Activated CD4-positive, alpha-beta T cell treated with anti-CD3 and anti-CD28 coated beads for 36 hours (primary cell): ENCODE measurements around the gene SGIP1. TPM values are rescaled to one million over a fixed set of nuclear protein-coding genes. Genes with fewer than 3 reads are reported as not detected.
A peak's percentile ranks its signal among the peaks of the same experiment; 100 is the strongest.

ENCODE experiments used
- ATAC-seq: fragments of 200-7000 bp; cut with Tn5 transposase; one replicate; pipeline ENCODE4 v1.10.0; 2021; ENCODE audit warnings: mild to moderate bottlenecking, moderate library complexity
- CTCF ChIA-PET: fragments of 350-600 bp; sonication (Branson Sonifier 250); formaldehyde crosslinking; loops from one replicate; lab custom pipeline; 2021; ENCODE audit warnings: antibody characterized with exemption; lab: Charles Lee
- POLR2A ChIA-PET: fragments of 350-600 bp; sonication (Branson Sonifier 250); formaldehyde crosslinking; loops from one replicate; lab custom pipeline; 2021; ENCODE audit warnings: antibody characterized with exemption, inconsistent platforms; lab: Charles Lee
- DNase-seq: peaks from one replicate; pipeline ENCODE4 v3.0.0-alpha.2; 2020
- H3K27ac Mint-ChIP-seq: one replicate; pipeline ENCODE4 v1.8.0; 2021; ENCODE audit warnings: mixed read lengths
- H3K27me3 Mint-ChIP-seq: one replicate; pipeline ENCODE4 v1.8.0; 2021; ENCODE audit warnings: mixed read lengths
- H3K36me3 Mint-ChIP-seq: one replicate; pipeline ENCODE4 v1.8.0; 2021; ENCODE audit warnings: low read depth, mixed read lengths
- H3K4me1 Mint-ChIP-seq: one replicate; pipeline ENCODE4 v1.8.0; 2021; ENCODE audit warnings: mixed read lengths
- H3K4me3 Mint-ChIP-seq: one replicate; pipeline ENCODE4 v1.8.0; 2021; ENCODE audit warnings: mild to moderate bottlenecking, moderate library complexity, mixed read lengths
- H3K9me3 Mint-ChIP-seq: one replicate; pipeline ENCODE4 v1.8.0; 2021; ENCODE audit warnings: low read depth, mixed read lengths
- intact Hi-C, 2 experiments: fragments of 100-400 bp; cut with DNase I in 1 of 2; cut with micrococcal nuclease in 1 of 2; formaldehyde crosslinking; loops; one replicate each; pipeline versions ENCODE4 v1.14.2 to v1.15.1; 2022 to 2024; cut with DNase I, micrococcal nuclease
- total RNA-seq, 2 experiments: library from RNA; stranded (reverse); gene quantifications; one replicate each; pipeline ENCODE4 v1.2.3, GENCODE V29; 2021

The SGIP1 gene
- total RNA-seq, 2 experiments from 2014 or later, result 0.02 to 0.05 TPM

DNA sequence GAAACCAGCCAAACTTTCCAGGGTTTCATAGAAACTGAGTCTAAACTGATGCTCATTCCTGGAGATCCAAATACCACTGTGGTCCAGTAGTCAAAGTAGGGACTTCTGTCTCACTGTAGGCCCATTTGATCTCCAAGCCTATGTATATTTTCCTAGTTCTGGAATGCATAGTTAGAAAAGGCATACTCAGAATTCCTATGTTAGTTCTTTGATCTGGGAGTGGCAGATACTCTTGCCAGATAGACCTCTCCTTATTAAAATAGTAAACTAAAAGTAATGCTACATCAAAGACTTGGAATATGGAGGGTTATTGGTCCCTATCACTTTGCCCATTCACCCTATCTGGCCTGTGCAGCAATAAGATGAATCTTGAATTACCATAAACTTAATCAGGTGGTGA lies 10.4 kb upstream of the SGIP1 start:
- Mint-ChIP-seq H3K9me3 (no peaks in the 10 kb centered on the region), H3K27me3 (peaks cover 3% of the 10 kb centered on the region), H3K4me3 (no peak overlapping the region), H3K36me3 (no peaks in the 10 kb centered on the region), H3K4me1 (no peaks in the 10 kb centered on the region), H3K27ac (no peak overlapping the region)
- intact Hi-C loops, result no loop called here
- POLR2A ChIA-PET, result no interaction called here
- ATAC-seq (no peak), DNase-seq (no peak)
- CTCF ChIA-PET, result no interaction called here

DNA sequence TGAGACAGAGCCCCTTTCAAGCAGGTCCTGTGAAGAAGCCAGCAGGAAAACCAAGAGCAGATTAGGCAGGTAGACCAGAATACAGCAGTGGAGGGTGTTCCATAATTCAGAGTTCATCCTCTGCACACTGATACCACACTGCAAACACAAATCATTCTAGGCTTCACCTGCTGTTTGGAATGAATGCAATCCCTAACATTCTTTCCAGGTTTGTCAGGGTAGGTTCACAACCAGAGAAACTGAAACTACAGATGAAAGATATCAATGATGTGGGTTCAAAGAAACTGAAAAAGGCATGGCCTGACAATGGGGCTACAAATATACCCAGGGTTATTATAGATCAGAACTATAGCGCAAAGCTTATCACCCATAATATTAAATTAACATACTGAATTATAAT lies 8.9 kb upstream of the SGIP1 start:
- ATAC-seq (no peak), DNase-seq (no peak)
- Mint-ChIP-seq H3K36me3 (no peaks in the 10 kb centered on the region), H3K4me3 (no peak overlapping the region), H3K27me3 (peaks cover 8% of the 10 kb centered on the region), H3K9me3 (no peaks in the 10 kb centered on the region), H3K27ac (no peak overlapping the region), H3K4me1 (no peaks in the 10 kb centered on the region)
- intact Hi-C loops, result no loop called here
- CTCF ChIA-PET, result no interaction called here
- POLR2A ChIA-PET, result no interaction called here

DNA sequence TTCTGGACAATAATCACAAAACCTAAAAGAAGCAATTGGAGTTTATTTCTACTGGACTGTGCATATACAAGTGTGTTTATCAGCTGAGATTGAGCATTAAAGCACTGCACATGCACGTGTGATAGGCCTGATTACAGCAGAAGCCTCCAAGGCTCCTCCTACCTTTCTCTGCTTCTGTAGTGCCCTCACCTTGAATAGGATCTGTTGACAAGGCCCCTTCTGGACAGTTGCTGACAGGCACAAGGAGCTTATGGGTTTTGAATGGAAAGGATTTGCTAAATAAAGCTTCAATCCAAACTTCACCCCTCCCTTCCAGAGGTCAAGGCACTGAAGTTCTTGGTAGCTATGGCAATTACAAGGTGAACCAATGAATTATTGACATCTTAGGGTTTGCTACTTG lies 7.9 kb upstream of the SGIP1 start:
- Mint-ChIP-seq H3K4me1 (no peaks in the 10 kb centered on the region), H3K27me3 (peaks cover 5% of the 10 kb centered on the region), H3K9me3 (no peaks in the 10 kb centered on the region), H3K36me3 (no peaks in the 10 kb centered on the region), H3K4me3 (no peak overlapping the region), H3K27ac (no peak overlapping the region)
- ChIA-PET POLR2A (no interaction called here), CTCF (interaction anchor here (0.7 to 1.1 kb wide), 2 partner anchors 10 to 1095 kb away, joined by 3 to 4 read pairs; no protein-coding TSS in a partner anchor)
- ATAC-seq (no peak), DNase-seq (no peak)
- intact Hi-C loops, result no loop called here

DNA sequence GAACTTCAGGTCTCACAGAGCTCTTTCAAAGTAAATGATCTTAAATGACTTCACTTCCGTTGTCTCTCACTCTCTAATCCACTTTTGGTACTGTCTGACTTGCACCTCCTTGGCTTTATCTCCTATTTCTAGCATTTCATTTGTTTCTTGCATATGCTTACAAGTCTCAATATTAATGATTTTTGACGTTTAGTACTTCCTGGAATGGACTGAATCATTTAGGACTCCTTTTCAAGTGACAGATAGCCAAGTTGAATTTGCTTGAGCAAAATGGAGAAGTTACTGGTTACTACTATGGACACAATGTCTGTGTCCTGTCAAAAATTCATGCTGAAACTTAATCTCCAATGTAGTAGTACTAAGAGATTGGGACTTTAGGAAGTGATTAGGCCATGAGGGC lies 7.0 kb upstream of the SGIP1 start:
- Mint-ChIP-seq H3K9me3 (no peaks in the 10 kb centered on the region), H3K36me3 (no peaks in the 10 kb centered on the region), H3K27ac (no peak overlapping the region), H3K4me1 (no peaks in the 10 kb centered on the region), H3K27me3 (peaks cover 7% of the 10 kb centered on the region), H3K4me3 (no peak overlapping the region)
- ATAC-seq (no peak), DNase-seq (no peak)
- intact Hi-C loops, result no loop called here
- CTCF ChIA-PET, result interaction anchor here (1.1 kb wide), 1 partner anchor 31 kb away, joined by 3 read pairs; no protein-coding TSS in a partner anchor
- POLR2A ChIA-PET, result no interaction called here

DNA sequence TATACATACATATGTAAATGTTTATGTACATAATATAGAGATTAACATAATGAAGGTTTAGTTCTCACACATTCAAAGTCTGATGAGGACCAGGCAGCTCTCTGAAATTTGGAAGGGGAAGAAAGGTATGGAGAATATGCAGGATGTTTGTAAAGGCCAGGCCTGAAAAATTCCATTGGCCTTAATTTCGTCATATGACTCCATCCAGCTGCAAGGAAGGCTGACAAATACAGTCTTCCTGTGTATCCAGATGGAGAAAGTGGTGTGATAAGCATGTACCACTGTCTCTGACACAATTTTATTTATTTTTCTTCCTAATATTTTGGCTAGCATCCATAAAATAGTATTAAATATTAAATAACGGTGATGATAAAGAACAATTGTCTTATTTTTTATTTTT lies 6.3 kb upstream of the SGIP1 start:
- Mint-ChIP-seq H3K36me3 (no peaks in the 10 kb centered on the region), H3K4me3 (no peak overlapping the region), H3K27me3 (peaks cover 13% of the 10 kb centered on the region), H3K4me1 (peaks cover 3% of the 10 kb centered on the region), H3K27ac (no peak overlapping the region), H3K9me3 (no peaks in the 10 kb centered on the region)
- POLR2A ChIA-PET, result no interaction called here
- ATAC-seq, result no peak
- intact Hi-C loops, result no loop called here
- DNase-seq, result no peak
- CTCF ChIA-PET, result interaction anchor here (1.1 to 1.2 kb wide), 2 partner anchors 8 to 30 kb away, joined by 3 to 5 read pairs; no protein-coding TSS in a partner anchor

DNA sequence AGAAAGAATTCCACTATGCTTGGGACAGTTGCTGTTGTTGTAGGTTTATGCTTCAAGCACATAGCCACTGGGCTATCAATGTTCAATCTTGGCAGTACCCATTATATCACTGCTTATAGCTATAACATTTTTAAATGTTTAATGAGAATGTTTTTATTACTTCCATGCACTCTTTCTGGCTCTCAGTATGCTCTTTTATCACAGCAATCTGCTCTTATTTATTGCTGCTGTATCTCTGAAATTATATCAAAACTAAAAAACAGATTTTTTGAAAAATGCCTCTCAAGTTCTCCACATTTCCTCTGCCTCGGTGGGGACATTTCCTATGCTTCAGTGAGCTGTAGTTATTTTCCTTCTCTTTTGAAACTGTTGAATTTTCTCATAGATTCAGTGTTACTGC lies 5.4 kb upstream of the SGIP1 start:
- ChIA-PET POLR2A (no interaction called here), CTCF (interaction anchor here (0.5 to 1.2 kb wide), 2 partner anchors 9 to 345 kb away, joined by 3 to 5 read pairs; no protein-coding TSS in a partner anchor)
- H3K9me3 Mint-ChIP-seq, result no peaks in the 10 kb centered on the region
- intact Hi-C loops, result no loop called here
- H3K4me1 Mint-ChIP-seq, result peaks cover 10% of the 10 kb centered on the region
- H3K27me3 Mint-ChIP-seq, result peaks cover 20% of the 10 kb centered on the region
- no peak for ATAC-seq
- DNase-seq, result no peak
- H3K4me3 Mint-ChIP-seq, result no peak overlapping the region
- H3K27ac Mint-ChIP-seq, result no peak overlapping the region
- no peaks in the 10 kb centered on the region for H3K36me3 Mint-ChIP-seq

DNA sequence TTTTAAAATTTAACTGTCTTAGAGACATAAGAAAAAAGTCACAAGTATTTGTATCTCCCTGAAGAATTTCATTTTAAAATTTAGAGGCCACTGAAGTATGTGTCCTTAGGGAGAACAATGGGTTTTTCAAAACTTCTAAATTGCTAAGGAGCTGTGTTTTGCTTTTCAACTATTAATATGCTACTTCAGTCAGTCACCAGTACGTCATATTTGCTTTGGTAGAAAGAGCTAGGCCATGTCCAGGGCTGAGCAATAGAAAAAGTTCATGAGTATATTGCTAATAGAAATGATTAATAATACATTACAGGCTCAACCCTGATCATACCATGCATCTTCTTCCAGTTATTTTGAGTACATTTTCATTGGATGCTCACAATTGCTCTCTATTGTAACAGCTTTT lies 1.7 kb upstream of the SGIP1 start:
- no peak for DNase-seq
- Mint-ChIP-seq H3K4me1 (peaks cover 13% of the 10 kb centered on the region), H3K27ac (no peak overlapping the region), H3K27me3 (peaks cover 35% of the 10 kb centered on the region), H3K4me3 (peak overlapping the region; percentile 76), H3K9me3 (no peaks in the 10 kb centered on the region), H3K36me3 (no peaks in the 10 kb centered on the region)
- intact Hi-C loops, result loop anchor here (10.0 kb wide), 1 partner anchor 193 kb away; no protein-coding TSS in a partner anchor
- ChIA-PET POLR2A (no interaction called here), CTCF (interaction anchor here (0.6 to 1.1 kb wide), 4 partner anchors 26 to 78 kb away, joined by 3 to 6 read pairs (median 4); no protein-coding TSS in a partner anchor)
- no peak for ATAC-seq

DNA sequence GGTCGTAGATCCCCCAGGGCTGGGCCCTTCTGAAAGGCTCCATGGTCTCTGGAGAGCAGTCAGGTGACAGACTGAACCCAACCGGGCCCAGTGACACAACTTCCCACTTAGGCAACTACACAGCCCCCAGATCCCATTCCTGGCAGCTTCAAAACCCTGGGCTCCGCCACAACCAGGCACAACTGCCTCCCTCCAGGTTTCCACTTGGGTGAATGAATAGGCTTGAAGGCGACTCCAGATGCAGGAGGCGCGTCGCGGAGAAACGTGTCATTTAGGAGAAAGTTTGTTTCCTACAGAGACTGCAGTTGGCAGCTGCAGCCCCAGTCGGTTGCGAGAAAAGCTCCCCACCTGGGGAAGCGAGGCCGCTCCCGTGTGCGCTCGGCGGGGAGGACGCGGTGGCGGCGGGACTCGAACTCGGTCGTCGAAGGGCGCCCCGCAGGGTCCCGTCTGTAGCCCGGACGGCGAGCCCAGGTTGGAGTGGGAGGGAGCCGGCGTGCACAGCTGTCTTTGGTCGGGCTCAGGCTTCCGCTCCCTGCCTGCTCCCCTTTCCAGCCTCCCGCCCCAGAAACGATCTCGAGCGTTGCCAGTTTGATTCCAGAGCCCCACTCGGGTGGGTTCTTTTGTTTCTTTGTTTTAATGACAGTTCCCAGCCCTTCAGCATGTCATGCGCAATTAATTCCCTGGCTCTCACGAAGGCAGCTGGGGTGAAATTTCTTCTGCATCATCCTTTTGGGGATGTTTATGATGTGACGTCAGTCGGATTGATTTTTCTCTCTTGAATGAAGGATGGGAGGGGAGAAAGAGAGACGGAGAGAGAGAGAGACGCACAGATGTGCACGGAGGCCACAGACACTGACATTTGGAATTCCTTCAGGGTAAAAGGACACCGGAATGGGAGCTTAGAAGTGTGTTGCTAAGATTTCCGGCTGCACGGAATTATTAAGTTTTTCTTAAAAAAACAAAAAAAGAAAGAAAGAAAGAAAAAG lies 862 bp upstream of the SGIP1 start:
- intact Hi-C loops, result loop anchor here (10.0 kb wide), 1 partner anchor 192 kb away; no protein-coding TSS in a partner anchor
- ChIA-PET CTCF (interaction anchor here (0.6 to 1.7 kb wide), 9 partner anchors 23 to 1113 kb away, joined by 3 to 6 read pairs (median 3); no protein-coding TSS in a partner anchor), POLR2A (no interaction called here)
- Mint-ChIP-seq H3K4me1 (peaks cover 13% of the 10 kb centered on the region), H3K36me3 (no peaks in the 10 kb centered on the region), H3K4me3 (peak overlapping the region; percentile 76), H3K9me3 (no peaks in the 10 kb centered on the region), H3K27me3 (peaks cover 35% of the 10 kb centered on the region), H3K27ac (peak overlapping the region; percentile 44)
- ATAC-seq (peak; percentile 57), DNase-seq (peak; percentile 49)

DNA sequence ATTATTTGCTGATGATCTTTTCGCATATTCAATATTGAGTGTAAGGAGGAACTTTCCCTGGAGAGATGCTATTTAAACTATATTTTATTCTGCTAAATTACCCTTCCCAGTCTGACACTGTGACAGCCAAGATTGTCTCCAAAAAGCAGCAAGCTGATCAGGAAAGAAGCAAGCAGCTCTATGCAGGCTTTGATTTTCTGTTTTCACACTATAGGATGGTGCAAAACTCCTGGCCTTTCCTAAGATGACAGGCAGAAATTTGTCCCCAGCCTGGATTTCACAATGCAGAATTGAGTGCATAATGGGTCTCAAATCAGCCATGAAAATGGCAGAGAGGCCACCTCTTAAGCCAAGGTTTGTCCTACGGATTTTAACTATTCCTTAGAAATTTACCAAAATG lies 1.1 kb downstream of the SGIP1 start:
- Mint-ChIP-seq H3K4me3 (no peak overlapping the region), H3K36me3 (no peaks in the 10 kb centered on the region), H3K4me1 (peaks cover 13% of the 10 kb centered on the region), H3K27me3 (peaks cover 33% of the 10 kb centered on the region), H3K9me3 (no peaks in the 10 kb centered on the region), H3K27ac (no peak overlapping the region)
- intact Hi-C loops, result loop anchor here (10.0 kb wide), 1 partner anchor 190 kb away; no protein-coding TSS in a partner anchor
- no peak for DNase-seq
- no peak for ATAC-seq
- ChIA-PET POLR2A (interaction anchor here (0.7 to 0.9 kb wide), 2 partner anchors 632 to 667 kb away, joined by 3 to 8 read pairs; no protein-coding TSS in a partner anchor), CTCF (interaction anchor here (0.6 to 1.4 kb wide), 4 partner anchors 10 to 191 kb away, joined by 3 to 4 read pairs (median 4); no protein-coding TSS in a partner anchor)

DNA sequence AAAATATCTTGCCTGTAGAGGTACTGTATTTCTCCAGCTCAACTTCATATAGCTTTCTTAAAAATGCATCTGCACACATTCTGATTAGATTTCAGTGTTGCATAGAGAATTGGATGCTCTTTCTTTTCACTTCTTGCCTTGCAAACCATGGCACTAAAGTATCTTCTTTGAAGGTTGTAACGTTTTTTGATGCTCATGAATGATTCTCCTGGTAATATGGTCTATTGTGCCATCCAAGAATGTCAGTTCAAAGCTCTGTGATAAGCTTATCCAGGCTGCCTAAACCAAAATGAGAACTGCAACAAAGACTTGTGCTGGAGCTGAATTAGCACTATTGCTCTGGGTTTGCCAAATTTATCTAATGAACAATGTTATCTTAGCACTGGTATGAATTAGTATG lies 1.9 kb downstream of the SGIP1 start:
- DNase-seq (no peak), ATAC-seq (no peak)
- Mint-ChIP-seq H3K4me1 (peaks cover 13% of the 10 kb centered on the region), H3K9me3 (no peaks in the 10 kb centered on the region), H3K27ac (no peak overlapping the region), H3K27me3 (peaks cover 33% of the 10 kb centered on the region), H3K4me3 (no peak overlapping the region), H3K36me3 (no peaks in the 10 kb centered on the region)
- CTCF ChIA-PET, result interaction anchor here (0.6 to 1.1 kb wide), 4 partner anchors 29 to 190 kb away, joined by 3 to 4 read pairs (median 3); no protein-coding TSS in a partner anchor
- POLR2A ChIA-PET, result interaction anchor here (0.9 kb wide), 1 partner anchor 668 kb away, joined by 8 read pairs; no protein-coding TSS in a partner anchor
- intact Hi-C loops, result loop anchor here (10.0 kb wide), 1 partner anchor 189 kb away; no protein-coding TSS in a partner anchor

DNA sequence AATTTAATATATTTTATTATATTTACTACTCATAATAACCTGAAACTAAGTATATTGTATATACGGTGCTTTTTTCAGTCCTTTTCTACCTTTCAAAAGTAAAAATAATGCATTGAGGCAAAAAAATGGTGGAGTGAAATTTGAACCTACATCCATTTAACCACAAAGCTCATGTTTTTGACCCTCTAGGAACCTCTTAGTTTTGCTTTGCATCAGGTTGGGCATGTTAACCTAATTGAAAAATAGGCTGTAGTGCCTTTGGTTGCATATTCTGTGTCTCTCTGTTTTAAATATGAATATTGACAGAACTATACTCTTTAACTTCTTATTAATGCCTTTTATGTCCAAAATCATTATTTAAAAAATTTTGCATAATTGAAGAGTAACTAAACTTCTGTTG lies 3.8 kb downstream of the SGIP1 start:
- peaks cover 10% of the 10 kb centered on the region for H3K4me1 Mint-ChIP-seq
- DNase-seq (no peak), ATAC-seq (no peak)
- no peaks in the 10 kb centered on the region for H3K9me3 Mint-ChIP-seq
- CTCF ChIA-PET, result no interaction called here
- intact Hi-C loops, result loop anchor here (10.0 kb wide), 1 partner anchor 187 kb away; no protein-coding TSS in a partner anchor
- H3K27me3 Mint-ChIP-seq, result peaks cover 24% of the 10 kb centered on the region
- H3K27ac Mint-ChIP-seq, result no peak overlapping the region
- H3K4me3 Mint-ChIP-seq, result no peak overlapping the region
- H3K36me3 Mint-ChIP-seq, result no peaks in the 10 kb centered on the region
- POLR2A ChIA-PET, result no interaction called here
